Nephron progenitor cell (in vitro differentiated cells): ENCODE measurements around the gene HEY2.

Experiments
- DNase-seq: peaks from one replicate; pipeline ENCODE4 v3.0.0; 2021
- H3K27ac Mint-ChIP-seq: 2 replicates; pipeline ENCODE4 v1.8.0; 2021; ENCODE audit warnings: mild to moderate bottlenecking, moderate library complexity, mixed read lengths
- H3K27me3 Mint-ChIP-seq: 2 replicates; pipeline ENCODE4 v1.8.0; 2021; ENCODE audit warnings: mild to moderate bottlenecking, low read depth, mixed read lengths; ENCODE audit not compliant: poor library complexity
- H3K36me3 Mint-ChIP-seq: 2 replicates; pipeline ENCODE4 v1.8.0; 2021; ENCODE audit warnings: low read depth, mixed read lengths
- H3K4me1 Mint-ChIP-seq: 2 replicates; pipeline ENCODE4 v1.8.0; 2021; ENCODE audit warnings: mixed read lengths
- H3K4me3 Mint-ChIP-seq: 2 replicates; pipeline ENCODE4 v1.8.0; 2021; ENCODE audit warnings: mild to moderate bottlenecking, moderate library complexity, mixed read lengths
- H3K9me3 Mint-ChIP-seq: 2 replicates; pipeline ENCODE4 v1.8.0; 2021; ENCODE audit warnings: mild to moderate bottlenecking, moderate library complexity, mixed read lengths
- CTCF ChIP-seq: fragments of 200-600 bp; sonication (generic); IDR thresholded peaks from 2 replicates; pipeline ENCODE4 v1.5.0; 2021; ENCODE audit warnings: antibody characterized with exemption

HEY2 gene

DNA sequence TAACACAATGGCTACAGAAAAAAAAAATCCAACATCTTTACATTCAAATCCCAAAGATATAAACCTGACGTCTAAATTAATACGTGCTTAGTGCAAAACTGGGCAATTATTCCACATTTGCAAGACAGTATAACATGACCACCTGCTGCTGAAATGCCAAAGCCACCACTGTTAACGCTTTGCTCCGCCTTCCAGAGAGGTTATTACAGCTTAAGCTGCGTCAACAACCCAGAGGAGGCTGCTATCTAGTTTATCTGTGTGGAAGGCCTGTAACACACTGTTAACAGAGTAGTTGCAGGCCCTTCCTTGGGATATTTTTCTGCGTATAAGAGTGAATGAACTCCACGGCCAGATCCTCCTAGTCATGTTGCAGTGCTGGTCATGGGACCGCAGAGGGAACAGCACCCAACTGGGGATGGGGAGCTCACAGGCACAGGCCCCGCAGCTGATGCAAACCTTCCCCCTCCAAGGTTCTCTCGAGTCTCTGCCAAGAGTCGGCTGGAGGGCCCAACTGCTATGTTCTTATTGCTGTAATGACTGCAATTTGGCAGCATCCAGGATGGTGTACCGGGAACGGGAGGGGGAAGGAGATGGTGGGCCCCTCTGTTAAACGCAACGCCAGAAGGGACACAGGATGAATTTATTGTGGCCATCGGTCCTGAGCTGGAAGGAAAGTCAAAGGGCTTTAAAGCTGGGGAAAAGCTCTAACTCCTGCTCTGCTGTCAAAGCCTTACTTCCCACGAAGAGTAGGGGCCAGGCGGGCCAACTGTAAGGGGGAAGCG, 40.3 kb downstream of the HEY2 start:
- peak; percentile 24 for DNase-seq

DNA sequence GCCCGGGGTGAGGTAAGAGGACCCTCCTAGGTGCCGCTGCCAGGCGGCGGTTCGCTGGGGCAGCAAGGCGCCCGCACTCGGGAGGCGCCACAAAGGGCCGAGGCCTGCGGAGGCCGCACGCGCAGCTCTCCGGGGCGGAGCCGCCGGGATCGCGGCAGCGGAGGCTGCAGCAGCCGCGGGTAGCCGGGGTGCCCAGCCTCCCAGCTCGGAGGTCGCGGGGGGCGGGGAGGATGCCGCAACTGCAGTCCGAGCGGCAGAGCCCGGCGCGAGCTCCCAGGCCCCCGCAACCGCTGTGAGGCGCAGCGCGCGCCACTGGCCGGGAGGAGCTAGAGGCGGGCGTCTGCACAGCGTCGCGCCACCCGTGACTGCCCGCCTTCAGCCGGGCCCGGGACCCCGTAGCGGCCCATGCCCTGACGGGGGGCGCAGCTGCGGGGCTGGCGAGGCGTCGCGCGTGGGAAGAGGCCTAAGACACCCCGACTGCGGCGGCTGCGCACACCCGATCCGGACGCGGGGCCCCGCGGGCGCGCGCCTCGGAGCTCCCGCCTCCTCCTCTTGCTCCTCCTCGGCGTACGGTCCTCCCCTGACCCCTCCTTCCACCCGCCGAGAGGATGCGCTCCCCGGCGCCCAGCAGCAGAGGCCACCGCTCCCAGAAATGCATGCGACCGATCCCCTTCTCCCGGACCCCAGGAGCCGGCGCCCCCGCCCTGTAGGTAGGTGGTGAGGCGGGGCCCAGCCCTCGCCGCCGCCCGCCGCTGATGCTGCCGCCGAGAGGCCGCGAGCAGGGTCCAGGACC, 41.1 kb downstream of the HEY2 start, which contains the start of gene NCOA7:
NCOA7 (plus strand) TSS at position 603 of the 793 bp plus-strand sequence. CDS start 24,395 bp downstream, outside the sequence.
- Mint-ChIP-seq H3K4me3 (peak within 1 kb of the TSS; percentile 89), H3K36me3 (no peaks in the 10 kb centered on the region), H3K27ac (peak within 1 kb of the TSS; percentile 95), H3K4me1 (peaks cover 44% of the 10 kb centered on the region), H3K9me3 (no peaks in the 10 kb centered on the region), H3K27me3 (peaks cover 3% of the 10 kb centered on the region)
- DNase-seq = peak; percentile 76
- TF ChIP-seq CTCF = no peak

More for the DNA sequence above, 40.3 kb downstream of the HEY2 start:
- H3K36me3 Mint-ChIP-seq = no peaks in the 10 kb centered on the region
- peak overlapping the region; percentile 87 for H3K4me3 Mint-ChIP-seq
- H3K27me3 Mint-ChIP-seq = peaks cover 3% of the 10 kb centered on the region
- TF ChIP-seq CTCF = no peak
- H3K9me3 Mint-ChIP-seq = no peaks in the 10 kb centered on the region
- peaks cover 44% of the 10 kb centered on the region for H3K4me1 Mint-ChIP-seq
- H3K27ac Mint-ChIP-seq = peak overlapping the region; percentile 95

DNA sequence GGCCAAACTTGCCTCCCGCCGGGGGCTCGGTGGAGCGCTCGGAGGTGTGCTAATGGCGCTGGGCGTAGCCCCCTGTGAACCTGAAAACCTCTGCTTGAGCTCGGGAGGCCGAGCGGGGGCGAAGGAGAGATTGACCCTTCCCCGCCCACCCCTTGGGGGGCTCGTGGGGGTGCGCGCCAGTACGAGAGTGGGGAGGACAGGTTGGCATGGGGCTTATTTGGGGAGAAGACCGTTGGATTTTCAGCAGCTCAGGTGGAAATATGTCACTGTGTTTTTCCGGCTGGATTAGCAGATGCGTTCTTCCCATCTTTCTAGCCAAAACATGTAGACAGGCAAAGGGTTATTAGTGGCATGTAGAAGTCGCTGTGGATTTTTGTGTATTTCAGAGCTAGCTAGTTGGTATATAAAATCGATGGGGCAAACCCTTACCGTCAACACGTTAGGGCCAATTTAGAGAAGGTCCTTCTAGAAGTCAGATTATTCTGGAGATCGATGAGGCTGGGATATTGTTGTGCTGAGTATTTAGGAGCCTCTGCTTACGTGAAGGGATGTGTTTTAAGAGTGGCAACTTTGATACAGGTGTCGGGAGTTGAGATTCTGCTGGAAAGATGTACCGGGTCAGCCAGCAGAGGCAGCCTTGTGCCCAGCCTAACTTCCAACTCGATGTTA, 41.9 kb downstream of the HEY2 start:
- H3K4me3 Mint-ChIP-seq = peak overlapping the region; percentile 89
- no peak overlapping the region for H3K27ac Mint-ChIP-seq

GRCh38 chr6:125791820-125792165, 42.4 kb downstream of the HEY2 start:
- Mint-ChIP-seq H3K27ac (no peak overlapping the region), H3K4me1 (peaks cover 42% of the 10 kb centered on the region), H3K36me3 (no peaks in the 10 kb centered on the region), H3K4me3 (peak overlapping the region; percentile 89), H3K27me3 (peaks cover 6% of the 10 kb centered on the region), H3K9me3 (no peaks in the 10 kb centered on the region)
- no peak for TF ChIP-seq CTCF
- no peak for DNase-seq

More for the DNA sequence above, 41.9 kb downstream of the HEY2 start:
- H3K4me1 Mint-ChIP-seq = peaks cover 44% of the 10 kb centered on the region
- no peak for DNase-seq
- no peaks in the 10 kb centered on the region for H3K36me3 Mint-ChIP-seq
- peaks cover 6% of the 10 kb centered on the region for H3K27me3 Mint-ChIP-seq
- H3K9me3 Mint-ChIP-seq = no peaks in the 10 kb centered on the region
- TF ChIP-seq CTCF = peak; percentile 43

DNA sequence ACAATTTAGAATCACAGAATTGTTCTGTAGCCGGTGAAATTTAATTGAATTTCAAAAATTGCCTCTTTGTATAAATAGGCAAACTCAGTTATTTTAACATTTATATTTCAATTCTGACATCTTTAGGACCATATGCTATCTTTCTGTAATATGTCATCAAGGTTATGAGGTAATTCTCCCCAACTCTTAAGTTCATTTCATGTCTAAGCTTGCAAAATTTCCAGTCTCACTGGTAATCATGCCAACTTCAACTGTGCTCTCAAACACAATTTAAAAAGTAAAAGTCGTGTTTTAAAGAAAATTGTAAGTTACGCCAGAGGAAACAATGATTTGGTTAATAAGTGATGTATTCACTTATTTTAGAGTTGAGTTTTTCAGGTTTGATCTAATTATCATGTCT, 42.7 kb downstream of the HEY2 start:
- no peak for DNase-seq
- TF ChIP-seq CTCF = no peak
- Mint-ChIP-seq H3K4me3 (peak overlapping the region; percentile 89), H3K4me1 (peaks cover 39% of the 10 kb centered on the region), H3K9me3 (no peaks in the 10 kb centered on the region), H3K36me3 (no peaks in the 10 kb centered on the region), H3K27ac (no peak overlapping the region), H3K27me3 (peaks cover 6% of the 10 kb centered on the region)
